MCF 10A (cell line): Measurements from ENCODE around the gene CTSZ. TPM values are rescaled to one million over a fixed set of nuclear protein-coding genes. Genes with fewer than 3 reads are reported as not detected.

Experiments
- BruUV-seq: library from RNA; stranded (reverse); fragments of 400-500 nt; replicated peaks from 2 replicates; lab custom pipeline; 2021; lab: Mats Ljungman, UMichigan
- CTCF ChIA-PET: fragments of 300-600 bp; sonication (Branson Sonifier 250); formaldehyde crosslinking; extraction: SDS; loops from one replicate; lab custom pipeline; 2021; ENCODE audit warnings: antibody characterized with exemption, inconsistent platforms; lab: Yijun Ruan, JAX
- POLR2A ChIA-PET: fragments of 300-600, 350-650 bp; sonication (Branson Sonifier 250); formaldehyde crosslinking; extraction: SDS; loops from one replicate; lab custom pipeline; 2020; ENCODE audit warnings: antibody characterized with exemption, inconsistent platforms; lab: Yijun Ruan, JAX
- DNase-seq: peaks from one replicate; pipeline ENCODE4 v3.0.0-alpha.2; 2018; ENCODE audit not compliant: unreplicated experiment
- H3K27ac Mint-ChIP-seq: one replicate; pipeline ENCODE4 v1.8.0; 2022; ENCODE audit warnings: mild to moderate bottlenecking, low read depth, mixed read lengths; ENCODE audit not compliant: unreplicated experiment
- H3K27me3 Mint-ChIP-seq: one replicate; pipeline ENCODE4 v1.8.0; 2022; ENCODE audit warnings: mixed read lengths; ENCODE audit not compliant: insufficient read depth, unreplicated experiment
- H3K36me3 Mint-ChIP-seq: one replicate; pipeline ENCODE4 v1.8.0; 2022; ENCODE audit warnings: mild to moderate bottlenecking, moderate library complexity, mixed read lengths; ENCODE audit not compliant: insufficient read depth, unreplicated experiment
- H3K4me1 Mint-ChIP-seq: one replicate; pipeline ENCODE4 v1.8.0; 2022; ENCODE audit warnings: mixed read lengths; ENCODE audit not compliant: insufficient read depth, unreplicated experiment
- H3K4me3 Mint-ChIP-seq: one replicate; pipeline ENCODE4 v1.8.0; 2022; ENCODE audit warnings: mild to moderate bottlenecking, moderate library complexity, mixed read lengths; ENCODE audit not compliant: unreplicated experiment
- H3K9me3 Mint-ChIP-seq: one replicate; pipeline ENCODE4 v1.8.0; 2022; ENCODE audit warnings: mixed read lengths; ENCODE audit not compliant: unreplicated experiment
- CTCF ChIP-seq: fragments of 200-600 bp; IDR thresholded peaks from one replicate; pipeline ENCODE4 v1.8.0; 2022; ENCODE audit warnings: antibody characterized with exemption, mild to moderate bottlenecking; ENCODE audit not compliant: unreplicated experiment
- intact Hi-C: fragments of 100-400 bp; cut with micrococcal nuclease; formaldehyde crosslinking; loops from 2 replicates; pipeline ENCODE4 v1.14.1; 2022
- total RNA-seq: library from RNA; stranded (reverse); gene quantifications from 2 replicates; pipeline ENCODE4 v1.2.3, GENCODE V29; 2022

Gene CTSZ
- total RNA-seq, 1 experiment from 2014 or later = 96.6 TPM

GRCh38 chr20:59050437-59050836 is 43.4 kb upstream of the CTSZ start:
- H3K36me3 Mint-ChIP-seq = no peaks in the 10 kb centered on the region
- no peak overlapping the region for H3K4me3 Mint-ChIP-seq
- BruUV-seq = no TSS peak
- H3K4me1 Mint-ChIP-seq = peaks cover 8% of the 10 kb centered on the region
- H3K9me3 Mint-ChIP-seq = no peaks in the 10 kb centered on the region
- TF ChIP-seq CTCF = no peak
- peaks cover 32% of the 10 kb centered on the region for H3K27me3 Mint-ChIP-seq
- H3K27ac Mint-ChIP-seq = no peak overlapping the region
- CTCF ChIA-PET = interaction anchor here (0.5 to 1.8 kb wide), 9 partner anchors 9 to 1989 kb away, joined by 3 to 8 read pairs (median 3); no protein-coding TSS in a partner anchor
- no peak for DNase-seq
- POLR2A ChIA-PET = interaction anchor here (0.6 to 2.4 kb wide), 4 partner anchors 13 to 182 kb away, joined by 3 to 5 read pairs (median 4); partner anchors contain the start of gene ATP5F1E
- intact Hi-C loops = no loop called here

- intact Hi-C loops = no loop called here
- Mint-ChIP-seq H3K9me3 (no peaks in the 10 kb centered on the region), H3K4me3 (peak overlapping the region; percentile 15), H3K27me3 (peaks cover 19% of the 10 kb centered on the region), H3K36me3 (no peaks in the 10 kb centered on the region), H3K27ac (no peak overlapping the region), H3K4me1 (peaks cover 12% of the 10 kb centered on the region)
- DNase-seq = no peak
- ChIA-PET CTCF (interaction anchor here (0.7 kb wide), 2 partner anchors 585 to 1688 kb away, joined by 3 read pairs; no protein-coding TSS in a partner anchor), POLR2A (interaction anchor here (1.3 kb wide), 1 partner anchor 17 kb away, joined by 5 read pairs; the partner anchor contains the start of gene ATP5F1E)
- no TSS peak for BruUV-seq
- TF ChIP-seq CTCF = no peak
These were observed 41.6 kb upstream of the CTSZ start for GRCh38 chr20:59048681-59049030.

DNA sequence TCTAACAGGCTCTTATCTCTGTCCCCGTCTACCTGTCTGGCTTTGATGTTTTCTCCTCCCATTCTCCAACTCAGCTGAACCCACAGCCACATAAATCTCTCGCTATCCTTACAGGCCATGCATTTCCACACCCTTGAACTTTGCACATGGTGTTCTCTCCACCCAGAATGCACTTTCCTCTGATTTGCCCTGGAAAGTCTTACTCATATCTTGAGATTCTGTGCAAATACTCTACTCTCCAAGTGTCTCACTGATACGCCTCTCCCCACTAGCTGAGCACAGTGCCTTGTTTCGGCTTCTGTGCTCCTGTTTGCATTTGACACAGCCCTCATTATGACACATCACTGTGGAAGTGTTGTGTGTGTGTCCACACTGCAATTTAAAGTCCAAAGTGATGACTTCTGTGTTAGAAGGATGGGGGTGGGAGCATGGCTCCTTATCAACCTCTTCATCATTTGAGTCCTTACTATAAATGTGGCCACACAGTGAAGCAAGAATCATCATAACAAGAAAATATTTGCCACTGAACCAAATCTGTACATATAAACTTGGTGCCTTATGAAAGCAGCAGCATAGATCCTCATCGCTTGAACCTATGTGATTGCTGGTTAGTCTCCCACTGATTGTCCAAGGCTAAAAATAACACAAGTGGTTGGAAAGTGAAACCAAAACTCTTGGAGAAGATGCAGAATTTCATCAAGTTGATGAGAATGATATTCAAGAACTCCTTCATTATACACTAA is 41.1 kb upstream of the CTSZ start:
- intact Hi-C loops = no loop called here
- H3K4me3 Mint-ChIP-seq = peak overlapping the region; percentile 15
- peaks cover 19% of the 10 kb centered on the region for H3K27me3 Mint-ChIP-seq
- no peak for TF ChIP-seq CTCF
- no TSS peak for BruUV-seq
- DNase-seq = no peak
- no peaks in the 10 kb centered on the region for H3K9me3 Mint-ChIP-seq
- ChIA-PET CTCF (interaction anchor here (0.6 to 0.8 kb wide), 2 partner anchors 87 to 407 kb away, joined by 3 to 4 read pairs; no protein-coding TSS in a partner anchor), POLR2A (interaction anchor here (1.3 kb wide), 1 partner anchor 16 kb away, joined by 5 read pairs; the partner anchor contains the start of gene ATP5F1E)
- peaks cover 17% of the 10 kb centered on the region for H3K4me1 Mint-ChIP-seq
- H3K36me3 Mint-ChIP-seq = no peaks in the 10 kb centered on the region
- H3K27ac Mint-ChIP-seq = peak overlapping the region; percentile 2

DNA sequence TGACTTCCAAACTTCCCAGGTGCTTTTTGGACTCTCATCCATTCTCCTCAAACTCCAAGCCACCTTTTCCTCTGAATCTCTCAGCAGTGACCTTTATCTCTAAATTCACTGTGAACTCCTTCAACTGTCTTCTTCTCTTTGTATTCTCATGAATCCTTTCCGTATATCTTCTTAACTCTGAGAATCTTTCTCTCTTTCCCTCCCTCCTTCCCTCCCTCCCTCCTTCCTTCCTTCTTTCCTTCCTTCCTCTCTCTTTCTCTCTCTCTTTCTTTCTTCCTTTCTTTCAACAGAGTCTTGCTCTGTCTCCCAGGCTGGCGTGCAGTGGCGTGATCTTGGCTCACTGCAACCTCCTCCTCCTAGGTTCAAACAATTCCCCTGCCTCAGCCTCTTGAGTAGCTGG is 39.8 kb upstream of the CTSZ start:
- POLR2A ChIA-PET = interaction anchor here (1.5 kb wide), 1 partner anchor 15 kb away, joined by 6 read pairs; the partner anchor contains the start of gene ATP5F1E

More for the DNA sequence above, 39.8 kb upstream of the CTSZ start:
- H3K9me3 Mint-ChIP-seq = no peaks in the 10 kb centered on the region
- DNase-seq = no peak
- H3K4me1 Mint-ChIP-seq = peaks cover 17% of the 10 kb centered on the region
- intact Hi-C loops = no loop called here
- no peak overlapping the region for H3K4me3 Mint-ChIP-seq
- no peak for TF ChIP-seq CTCF
- peaks cover 13% of the 10 kb centered on the region for H3K27me3 Mint-ChIP-seq
- BruUV-seq = no TSS peak
- H3K36me3 Mint-ChIP-seq = peaks cover under 1% of the 10 kb centered on the region
- H3K27ac Mint-ChIP-seq = no peak overlapping the region
- CTCF ChIA-PET = interaction anchor here (0.6 to 1.5 kb wide), 2 partner anchors 8 to 1674 kb away, joined by 4 read pairs; no protein-coding TSS in a partner anchor
